Glomerular endothelial cell (primary cell): ENCODE data around the gene CDH19. TPM values are rescaled to one million over a fixed set of nuclear protein-coding genes. Genes with fewer than 3 reads are reported as not detected.

Experiments
- DNase-seq: peaks from one replicate; pipeline ENCODE4 v3.0.0-alpha.2; 2011; ENCODE audit warnings: low read depth, low spot score; ENCODE audit errors: extremely low read depth
- total RNA-seq: library from RNA; depleted of rRNA; stranded (reverse); fragments of >200 nt; gene quantifications from 2 replicates; pipeline ENCODE4 v1.2.3, GENCODE V29; 2015

CDH19 gene
- 0.06 TPM in 1 of 2 replicates, not detected in the other for total RNA-seq

GRCh38 chr18:66603941-66604627, at the start of gene CDH19:
TSS of gene CDH19 (minus strand) at chr18:66604090. CDS start at chr18:66572204, 31,886 bp downstream.
- DNase-seq: no peak

- no peak for DNase-seq
These were observed 43.8 kb upstream of the CDH19 start for GRCh38 chr18:66647671-66648070.

GRCh38 chr18:66646609-66647008, 42.7 kb upstream of the CDH19 start:
- no peak for DNase-seq

- no peak for DNase-seq
These were observed 42.1 kb upstream of the CDH19 start for GRCh38 chr18:66645983-66646382.

GRCh38 chr18:66641056-66641455, 37.2 kb upstream of the CDH19 start:
- DNase-seq: no peak

GRCh38 chr18:66640431-66640830, 36.5 kb upstream of the CDH19 start:
- peak; percentile 63 for DNase-seq

GRCh38 chr18:66638856-66639629, 35.2 kb upstream of the CDH19 start:
- no peak for DNase-seq

- no peak for DNase-seq
These were observed 31.5 kb upstream of the CDH19 start for GRCh38 chr18:66635342-66635741.

- DNase-seq: no peak
These were observed 28.9 kb upstream of the CDH19 start for GRCh38 chr18:66632756-66633155.

GRCh38 chr18:66630831-66631230, 26.9 kb upstream of the CDH19 start:
- DNase-seq: no peak

GRCh38 chr18:66623821-66624220, 19.9 kb upstream of the CDH19 start:
- DNase-seq: no peak

- no peak for DNase-seq
These were observed 18.1 kb upstream of the CDH19 start for GRCh38 chr18:66621816-66622576.

- no peak for DNase-seq
These were observed 12.7 kb upstream of the CDH19 start for GRCh38 chr18:66616523-66616983.

GRCh38 chr18:66615176-66615575, 11.3 kb upstream of the CDH19 start:
- DNase-seq: no peak

GRCh38 chr18:66607632-66608031, 3.7 kb upstream of the CDH19 start:
- no peak for DNase-seq

- DNase-seq: no peak
These were observed 2.2 kb downstream of the CDH19 start for GRCh38 chr18:66601649-66602048.

GRCh38 chr18:66599190-66599589, 4.7 kb downstream of the CDH19 start:
- DNase-seq: no peak

- no peak for DNase-seq
These were observed 16.5 kb downstream of the CDH19 start for GRCh38 chr18:66587430-66587829.

GRCh38 chr18:66582211-66582610, 21.7 kb downstream of the CDH19 start:
- DNase-seq: no peak

GRCh38 chr18:66575263-66575662, 28.6 kb downstream of the CDH19 start:
- no peak for DNase-seq

GRCh38 chr18:66571845-66572244, 32.0 kb downstream of the CDH19 start:
- no peak for DNase-seq
